Measurements from ENCODE around the gene WLS.
"Not testable (repeated sequence)": the region's sequence is repeated elsewhere in the genome, so short reads cannot be mapped to it uniquely, and the experiment has no call there.

The WLS gene

GRCh38 chr1:68174738-68175113 is 57.6 kb downstream of the WLS start:
- TF ChIP-seq ZNF274 (IDR thresholded peaks at IDR 0.05; ENCODE audit: low read depth, low read length) = no peak
- H3K4me3 ChIP-seq (ENCODE audit: low read length) = no peak overlapping the region

- TF ChIP-seq ZNF274 (IDR thresholded peaks at IDR 0.05; ENCODE audit: low read depth, low read length) = no peak
- H3K4me3 ChIP-seq (ENCODE audit: low read length) = no peak overlapping the region
These were observed 58.2 kb downstream of the WLS start for GRCh38 chr1:68173936-68174737.

- no peak for TF ChIP-seq ZNF274 (IDR thresholded peaks at IDR 0.05; ENCODE audit: low read depth, low read length)
- H3K4me3 ChIP-seq (ENCODE audit: low read length) = no peak overlapping the region
These were observed 58.9 kb downstream of the WLS start for GRCh38 chr1:68173283-68173935.

GRCh38 chr1:68171795-68172194 is 60.5 kb downstream of the WLS start:
- H3K4me3 ChIP-seq (ENCODE audit: low read length) = not testable (repeated sequence)

- H3K4me3 ChIP-seq (ENCODE audit: low read length) = no peak overlapping the region
- no peak for TF ChIP-seq ZNF274 (IDR thresholded peaks at IDR 0.05; ENCODE audit: low read depth, low read length)
These were observed 63.7 kb downstream of the WLS start for GRCh38 chr1:68168545-68169171.

- no peak overlapping the region for H3K4me3 ChIP-seq (ENCODE audit: low read length)
- no peak for TF ChIP-seq ZNF274 (IDR thresholded peaks at IDR 0.05; ENCODE audit: low read depth, low read length)
These were observed 65.1 kb downstream of the WLS start for GRCh38 chr1:68167211-68167610.

GRCh38 chr1:68166348-68166747 is 66.0 kb downstream of the WLS start:
- no peak for TF ChIP-seq ZNF274 (IDR thresholded peaks at IDR 0.05; ENCODE audit: low read depth, low read length)
- no peak overlapping the region for H3K4me3 ChIP-seq (ENCODE audit: low read length)

GRCh38 chr1:68165665-68166064 is 66.7 kb downstream of the WLS start:
- no peak overlapping the region for H3K4me3 ChIP-seq (ENCODE audit: low read length)
- no peak for TF ChIP-seq ZNF274 (IDR thresholded peaks at IDR 0.05; ENCODE audit: low read depth, low read length)

GRCh38 chr1:68164918-68165317 is 67.4 kb downstream of the WLS start:
- H3K4me3 ChIP-seq (ENCODE audit: low read length) = no peak overlapping the region
- no peak for TF ChIP-seq ZNF274 (IDR thresholded peaks at IDR 0.05; ENCODE audit: low read depth, low read length)

- no peak overlapping the region for H3K4me3 ChIP-seq (ENCODE audit: low read length)
- TF ChIP-seq ZNF274 (IDR thresholded peaks at IDR 0.05; ENCODE audit: low read depth, low read length) = no peak
These were observed 69.1 kb downstream of the WLS start for GRCh38 chr1:68163220-68163619.

- no peak for TF ChIP-seq ZNF274 (IDR thresholded peaks at IDR 0.05; ENCODE audit: low read depth, low read length)
- no peak overlapping the region for H3K4me3 ChIP-seq (ENCODE audit: low read length)
These were observed 69.6 kb downstream of the WLS start for GRCh38 chr1:68162761-68163160.

- not testable (repeated sequence) for H3K4me3 ChIP-seq (ENCODE audit: low read length)
These were observed 70.7 kb downstream of the WLS start for GRCh38 chr1:68161672-68162071.

GRCh38 chr1:68160935-68161334 is 71.4 kb downstream of the WLS start:
- not testable (repeated sequence) for H3K4me3 ChIP-seq (ENCODE audit: low read length)

- no peak for TF ChIP-seq ZNF274 (IDR thresholded peaks at IDR 0.05; ENCODE audit: low read depth, low read length)
- no peak overlapping the region for H3K4me3 ChIP-seq (ENCODE audit: low read length)
These were observed 72.3 kb downstream of the WLS start for GRCh38 chr1:68160021-68160420.

GRCh38 chr1:68158837-68159236 is 73.5 kb downstream of the WLS start:
- TF ChIP-seq ZNF274 (IDR thresholded peaks at IDR 0.05; ENCODE audit: low read depth, low read length) = no peak
- H3K4me3 ChIP-seq (ENCODE audit: low read length) = no peak overlapping the region
